Measurements from ENCODE around the gene IGF2. TPM values are rescaled to one million over a fixed set of nuclear protein-coding genes. Genes with fewer than 3 reads are reported as not detected.
"Not testable (repeated sequence)": the region's sequence is repeated elsewhere in the genome, so short reads cannot be mapped to it uniquely, and the experiment has no call there.

Gene IGF2
- total RNA-seq, 1 donor from 2014 or later, result 75.0 TPM

DNA sequence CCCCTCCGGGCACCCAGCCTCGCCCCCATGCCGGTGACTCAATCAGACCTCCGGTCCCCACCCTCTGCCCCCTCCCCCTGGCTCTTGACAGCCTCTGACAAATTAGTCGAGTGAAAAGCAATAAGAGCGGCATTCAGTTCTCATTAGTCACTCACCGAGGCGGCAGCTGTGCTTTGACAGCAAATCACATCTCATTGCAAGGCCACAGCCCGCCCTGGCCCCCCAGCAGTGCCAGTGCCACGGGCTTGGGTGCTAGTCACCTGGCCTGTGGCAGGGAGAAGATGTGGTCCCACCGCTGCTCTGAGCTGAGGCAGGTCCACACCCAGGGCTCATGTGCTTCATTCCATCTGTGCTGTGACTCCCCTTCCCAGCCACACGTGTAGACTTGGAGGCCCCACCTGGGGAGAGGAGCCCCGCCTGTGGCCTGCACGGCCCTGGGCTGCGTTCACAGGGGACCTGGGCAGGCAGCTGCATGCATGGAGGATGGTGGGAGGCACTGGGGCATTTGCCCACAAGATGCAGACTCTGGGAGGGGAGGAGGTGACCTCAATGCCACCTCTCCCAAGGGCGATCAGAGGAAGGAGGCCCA is 39.8 kb upstream of the IGF2 start:
- no peak for DNase-seq
- H3K36me3 ChIP-seq, result no peaks in the 10 kb centered on the region
- no peak overlapping the region for H3K4me3 ChIP-seq
- intact Hi-C loops (cut with micrococcal nuclease), result no loop called here
- H3K27ac ChIP-seq (replicated peaks), result no peak overlapping the region
- peaks cover 68% of the 10 kb centered on the region for H3K27me3 ChIP-seq (ENCODE audit: low read depth)
- TF ChIP-seq, protein P1, sequence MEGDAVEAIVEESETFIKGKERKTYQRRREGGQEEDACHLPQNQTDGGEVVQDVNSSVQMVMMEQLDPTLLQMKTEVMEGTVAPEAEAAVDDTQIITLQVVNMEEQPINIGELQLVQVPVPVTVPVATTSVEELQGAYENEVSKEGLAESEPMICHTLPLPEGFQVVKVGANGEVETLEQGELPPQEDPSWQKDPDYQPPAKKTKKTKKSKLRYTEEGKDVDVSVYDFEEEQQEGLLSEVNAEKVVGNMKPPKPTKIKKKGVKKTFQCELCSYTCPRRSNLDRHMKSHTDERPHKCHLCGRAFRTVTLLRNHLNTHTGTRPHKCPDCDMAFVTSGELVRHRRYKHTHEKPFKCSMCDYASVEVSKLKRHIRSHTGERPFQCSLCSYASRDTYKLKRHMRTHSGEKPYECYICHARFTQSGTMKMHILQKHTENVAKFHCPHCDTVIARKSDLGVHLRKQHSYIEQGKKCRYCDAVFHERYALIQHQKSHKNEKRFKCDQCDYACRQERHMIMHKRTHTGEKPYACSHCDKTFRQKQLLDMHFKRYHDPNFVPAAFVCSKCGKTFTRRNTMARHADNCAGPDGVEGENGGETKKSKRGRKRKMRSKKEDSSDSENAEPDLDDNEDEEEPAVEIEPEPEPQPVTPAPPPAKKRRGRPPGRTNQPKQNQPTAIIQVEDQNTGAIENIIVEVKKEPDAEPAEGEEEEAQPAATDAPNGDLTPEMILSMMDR (IDR thresholded peaks at IDR 0.05; ENCODE audit: borderline replicate concordance), result no peak
- no peaks in the 10 kb centered on the region for H3K9me3 ChIP-seq (replicated peaks)
- peaks cover 4% of the 10 kb centered on the region for H3K4me1 ChIP-seq

DNA sequence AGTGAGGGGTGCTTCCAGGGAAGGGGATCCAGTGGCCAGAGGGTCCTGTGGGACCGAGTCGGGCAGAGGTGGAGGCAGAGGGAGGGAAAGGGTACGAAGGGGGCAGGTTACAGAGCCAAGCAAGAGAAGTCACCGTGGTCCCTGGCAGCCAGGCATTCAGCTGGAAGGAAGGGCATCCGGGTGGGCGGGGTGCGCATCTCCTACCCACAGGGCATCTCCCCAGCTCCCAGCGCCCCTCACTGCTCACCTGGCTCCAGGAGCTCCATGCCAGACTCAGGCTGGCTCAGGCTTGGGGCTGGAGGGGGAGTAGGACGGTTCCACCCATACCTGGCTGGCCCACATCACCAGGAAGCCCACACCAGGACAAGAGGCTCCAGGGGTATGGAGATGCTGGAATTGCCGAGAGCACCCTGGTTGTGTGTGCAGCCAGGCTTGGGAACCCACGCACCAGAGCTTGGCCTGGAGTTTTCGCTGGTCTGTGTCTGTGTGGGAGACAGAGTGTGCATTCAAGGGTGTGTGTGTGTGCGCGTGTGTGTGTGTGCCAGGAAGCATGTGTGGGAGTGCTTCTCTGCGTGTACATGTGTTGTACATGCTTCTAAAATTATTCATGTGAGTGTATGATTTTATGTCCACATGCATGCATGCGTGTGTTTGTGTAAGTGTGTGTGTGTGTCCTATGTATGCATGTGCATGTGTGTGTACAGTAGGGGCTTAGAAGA is 39.0 kb upstream of the IGF2 start:
- peaks cover 60% of the 10 kb centered on the region for H3K27me3 ChIP-seq (ENCODE audit: low read depth)
- H3K36me3 ChIP-seq; H3K4me3 ChIP-seq; H3K4me1 ChIP-seq; H3K27ac ChIP-seq (replicated peaks); intact Hi-C loops (cut with micrococcal nuclease); DNase-seq; H3K9me3 ChIP-seq (replicated peaks): not testable (repeated sequence)

DNA sequence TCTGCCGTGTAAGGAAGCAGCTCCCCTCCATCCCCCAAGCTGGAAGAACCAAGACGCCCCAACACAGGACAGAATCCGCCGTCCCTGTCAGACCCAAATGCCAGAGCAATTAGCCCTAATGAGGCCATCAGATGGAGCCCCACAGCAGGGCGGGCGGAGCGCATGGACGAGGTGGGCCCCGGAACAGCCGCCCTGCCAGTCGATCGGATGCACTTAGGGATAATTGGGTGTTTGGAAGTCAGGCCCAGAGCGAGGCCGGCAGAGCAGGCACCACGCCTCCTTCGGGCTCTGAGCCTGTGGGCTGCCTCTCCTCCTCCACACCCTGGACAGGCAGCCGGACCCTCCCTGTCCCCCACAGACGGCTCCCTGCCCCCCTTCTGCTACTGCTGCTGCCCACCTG is 37.9 kb upstream of the IGF2 start:
- Histone ChIP-seq H3K4me1 (peaks cover 4% of the 10 kb centered on the region), H3K36me3 (no peaks in the 10 kb centered on the region), H3K9me3 (replicated peaks) (no peaks in the 10 kb centered on the region), H3K4me3 (no peak overlapping the region), H3K27me3 (ENCODE audit: low read depth) (peaks cover 50% of the 10 kb centered on the region), H3K27ac (replicated peaks) (no peak overlapping the region)
- DNase-seq, result no peak
- intact Hi-C loops (cut with micrococcal nuclease), result no loop called here
- TF ChIP-seq, protein P1 (IDR thresholded peaks at IDR 0.05; ENCODE audit: borderline replicate concordance), result no peak

DNA sequence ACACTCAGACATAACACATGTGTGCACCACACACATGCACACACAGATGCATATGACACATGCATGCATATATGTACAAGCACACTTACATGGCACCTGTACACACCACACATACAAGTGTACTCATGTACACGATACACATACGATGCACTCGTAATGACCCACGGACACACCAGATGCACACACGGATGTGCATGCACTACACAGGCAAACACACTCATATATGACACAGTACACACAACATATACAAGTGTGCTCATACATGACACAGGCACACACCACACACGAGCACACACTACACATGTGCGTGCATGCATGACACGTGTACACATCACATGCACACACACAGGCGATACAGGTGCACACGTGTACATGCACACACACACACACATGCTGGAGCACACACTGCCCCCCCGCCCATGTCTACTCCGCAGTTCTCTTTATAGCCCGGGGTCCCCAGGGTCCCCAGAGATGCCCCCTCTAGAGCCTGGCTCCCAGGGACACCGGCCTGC is 37.3 kb upstream of the IGF2 start:
- Histone ChIP-seq H3K4me1 (peaks cover 4% of the 10 kb centered on the region), H3K27ac (replicated peaks) (no peak overlapping the region), H3K9me3 (replicated peaks) (no peaks in the 10 kb centered on the region), H3K27me3 (ENCODE audit: low read depth) (peaks cover 45% of the 10 kb centered on the region), H3K4me3 (no peak overlapping the region), H3K36me3 (no peaks in the 10 kb centered on the region)
- DNase-seq, result no peak
- TF ChIP-seq, protein P1 (IDR thresholded peaks at IDR 0.05; ENCODE audit: borderline replicate concordance), result no peak
- intact Hi-C loops (cut with micrococcal nuclease), result no loop called here

DNA sequence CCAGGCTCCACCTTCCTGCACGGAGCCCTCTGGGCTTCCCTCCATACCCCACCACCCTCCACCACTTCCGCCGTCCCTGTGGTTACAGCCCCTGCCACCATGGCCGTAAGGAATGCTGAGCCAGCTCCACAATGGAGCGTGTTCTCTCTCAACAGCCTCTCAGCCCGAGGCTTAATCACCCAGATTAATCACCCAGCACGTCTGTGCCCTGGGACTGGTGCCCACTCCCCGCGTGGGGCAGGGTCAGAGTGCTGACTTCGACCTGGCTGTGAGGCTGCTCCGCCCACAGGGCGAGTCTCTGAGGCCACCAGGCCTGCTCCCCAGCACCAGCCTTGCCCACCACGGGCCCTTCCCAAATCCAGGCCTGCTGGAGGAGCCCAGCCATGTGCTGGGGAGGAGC is 36.5 kb upstream of the IGF2 start:
- H3K27me3 ChIP-seq (ENCODE audit: low read depth), result peaks cover 45% of the 10 kb centered on the region
- no peaks in the 10 kb centered on the region for H3K36me3 ChIP-seq
- H3K9me3 ChIP-seq (replicated peaks), result no peaks in the 10 kb centered on the region
- intact Hi-C loops (cut with micrococcal nuclease), result no loop called here
- H3K4me1 ChIP-seq, result peaks cover 4% of the 10 kb centered on the region
- H3K4me3 ChIP-seq, result no peak overlapping the region
- H3K27ac ChIP-seq (replicated peaks), result no peak overlapping the region
- no peak for DNase-seq
- TF ChIP-seq, protein P1 (IDR thresholded peaks at IDR 0.05; ENCODE audit: borderline replicate concordance), result no peak

DNA sequence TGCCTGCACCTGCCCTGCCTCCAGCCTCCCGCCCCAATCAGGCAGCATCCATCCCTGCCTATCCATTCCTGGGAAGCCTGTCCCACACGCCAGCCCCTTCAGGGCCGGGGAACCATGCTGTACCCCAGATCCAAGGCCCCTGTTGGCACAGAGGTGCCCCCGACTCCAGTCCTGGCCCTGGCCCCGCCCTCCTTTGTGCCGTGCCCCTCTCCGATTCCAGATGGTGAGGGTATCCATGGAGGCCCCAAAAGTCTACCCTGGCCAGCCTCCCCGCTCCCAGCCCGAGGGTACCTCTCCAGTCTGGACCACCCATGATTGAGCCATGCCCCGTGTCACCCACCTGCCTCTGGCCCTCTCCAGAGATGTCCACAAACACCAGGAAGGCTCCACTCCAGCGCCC is 35.2 kb upstream of the IGF2 start:
- H3K27me3 ChIP-seq (ENCODE audit: low read depth), result peaks cover 45% of the 10 kb centered on the region
- intact Hi-C loops (cut with micrococcal nuclease), result no loop called here
- no peak for DNase-seq
- peaks cover 4% of the 10 kb centered on the region for H3K4me1 ChIP-seq
- H3K9me3 ChIP-seq (replicated peaks), result no peaks in the 10 kb centered on the region
- H3K4me3 ChIP-seq, result no peak overlapping the region
- TF ChIP-seq, protein P1 (IDR thresholded peaks at IDR 0.05; ENCODE audit: borderline replicate concordance), result no peak
- no peak overlapping the region for H3K27ac ChIP-seq (replicated peaks)
- no peaks in the 10 kb centered on the region for H3K36me3 ChIP-seq

Data from left ventricle myocardium inferior (tissue), 1 donor.